Measurements from ENCODE around the gene PCNX2.

DNA sequence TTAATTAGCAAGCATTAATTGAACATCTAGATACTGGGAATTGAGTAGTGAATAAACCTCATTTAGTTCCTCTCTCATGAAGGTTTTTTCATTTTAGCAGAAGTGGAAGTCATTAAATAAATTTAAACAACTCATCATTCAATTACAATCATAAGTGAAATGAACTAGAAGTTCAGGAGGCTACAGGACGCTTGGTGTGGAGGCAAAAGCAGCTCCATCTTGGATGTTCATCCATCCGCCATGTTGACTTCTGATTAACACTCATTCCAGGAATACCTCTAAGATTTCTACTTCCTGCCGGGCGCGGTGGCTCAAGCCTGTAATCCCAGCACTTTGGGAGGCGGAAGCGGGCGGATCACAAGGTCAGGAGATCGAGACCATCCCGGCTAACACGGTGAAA, 356.6 kb downstream of the PCNX2 start:
- no peak for TF ChIP-seq POLR2AphosphoS5 (IDR thresholded peaks at IDR 0.05)
- TF ChIP-seq, protein P1, sequence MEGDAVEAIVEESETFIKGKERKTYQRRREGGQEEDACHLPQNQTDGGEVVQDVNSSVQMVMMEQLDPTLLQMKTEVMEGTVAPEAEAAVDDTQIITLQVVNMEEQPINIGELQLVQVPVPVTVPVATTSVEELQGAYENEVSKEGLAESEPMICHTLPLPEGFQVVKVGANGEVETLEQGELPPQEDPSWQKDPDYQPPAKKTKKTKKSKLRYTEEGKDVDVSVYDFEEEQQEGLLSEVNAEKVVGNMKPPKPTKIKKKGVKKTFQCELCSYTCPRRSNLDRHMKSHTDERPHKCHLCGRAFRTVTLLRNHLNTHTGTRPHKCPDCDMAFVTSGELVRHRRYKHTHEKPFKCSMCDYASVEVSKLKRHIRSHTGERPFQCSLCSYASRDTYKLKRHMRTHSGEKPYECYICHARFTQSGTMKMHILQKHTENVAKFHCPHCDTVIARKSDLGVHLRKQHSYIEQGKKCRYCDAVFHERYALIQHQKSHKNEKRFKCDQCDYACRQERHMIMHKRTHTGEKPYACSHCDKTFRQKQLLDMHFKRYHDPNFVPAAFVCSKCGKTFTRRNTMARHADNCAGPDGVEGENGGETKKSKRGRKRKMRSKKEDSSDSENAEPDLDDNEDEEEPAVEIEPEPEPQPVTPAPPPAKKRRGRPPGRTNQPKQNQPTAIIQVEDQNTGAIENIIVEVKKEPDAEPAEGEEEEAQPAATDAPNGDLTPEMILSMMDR (IDR thresholded peaks at IDR 0.05): no peak

Measured in prostate gland (tissue), 2 donors.